ENCODE data around the gene RPL27. TPM values are rescaled to one million over a fixed set of nuclear protein-coding genes. Genes with fewer than 3 reads are reported as not detected.

Gene RPL27
- total RNA-seq, 2 donors from 2014 or later = 1,154 to 1,186 TPM

GRCh38 chr17:43010667-43011308 is 12.6 kb downstream of the RPL27 start:
- Mint-ChIP-seq H3K27ac (peak overlapping the region; percentile 9), H3K27me3 (no peaks in the 10 kb centered on the region), H3K36me3 (ENCODE audit: low read depth) (peaks cover 50% of the 10 kb centered on the region), H3K4me1 (peaks cover 5% of the 10 kb centered on the region), H3K4me3 (no peak overlapping the region), H3K9me3 (no peaks in the 10 kb centered on the region)
- ATAC-seq (replicated peaks) = no peak

- H3K4me1 Mint-ChIP-seq = peaks cover 5% of the 10 kb centered on the region
- H3K27ac Mint-ChIP-seq = no peak overlapping the region
Measured at GRCh38 chr17:43011728-43012472, 13.7 kb downstream of the RPL27 start.

GRCh38 chr17:43013296-43013695 is 15.1 kb downstream of the RPL27 start:
- no peaks in the 10 kb centered on the region for H3K27me3 Mint-ChIP-seq
- peaks cover 45% of the 10 kb centered on the region for H3K36me3 Mint-ChIP-seq (ENCODE audit: low read depth)
- H3K4me3 Mint-ChIP-seq = no peak overlapping the region
- peaks cover 9% of the 10 kb centered on the region for H3K4me1 Mint-ChIP-seq
- ATAC-seq (replicated peaks) = no peak
- peak overlapping the region; percentile 20 for H3K27ac Mint-ChIP-seq
- no peaks in the 10 kb centered on the region for H3K9me3 Mint-ChIP-seq

More at GRCh38 chr17:43011728-43012472, 13.7 kb downstream of the RPL27 start:
- H3K27me3 Mint-ChIP-seq = no peaks in the 10 kb centered on the region
- no peak overlapping the region for H3K4me3 Mint-ChIP-seq
- ATAC-seq (replicated peaks) = no peak
- H3K9me3 Mint-ChIP-seq = no peaks in the 10 kb centered on the region
- peaks cover 45% of the 10 kb centered on the region for H3K36me3 Mint-ChIP-seq (ENCODE audit: low read depth)

GRCh38 chr17:43014020-43014648 is 15.9 kb downstream of the RPL27 start:
- H3K9me3 Mint-ChIP-seq = no peaks in the 10 kb centered on the region
- peaks cover 17% of the 10 kb centered on the region for H3K4me1 Mint-ChIP-seq
- H3K4me3 Mint-ChIP-seq = no peak overlapping the region
- peak; percentile 27 for ATAC-seq (replicated peaks)
- no peaks in the 10 kb centered on the region for H3K27me3 Mint-ChIP-seq
- peaks cover 45% of the 10 kb centered on the region for H3K36me3 Mint-ChIP-seq (ENCODE audit: low read depth)
- H3K27ac Mint-ChIP-seq = no peak overlapping the region

- ATAC-seq (replicated peaks) = no peak
- Mint-ChIP-seq H3K9me3 (no peaks in the 10 kb centered on the region), H3K27ac (peak overlapping the region; percentile 72), H3K4me1 (peaks cover 21% of the 10 kb centered on the region), H3K27me3 (no peaks in the 10 kb centered on the region), H3K36me3 (ENCODE audit: low read depth) (peaks cover 45% of the 10 kb centered on the region), H3K4me3 (no peak overlapping the region)
Measured at GRCh38 chr17:43014649-43015542, 16.7 kb downstream of the RPL27 start.

- Mint-ChIP-seq H3K4me1 (peaks cover 21% of the 10 kb centered on the region), H3K36me3 (ENCODE audit: low read depth) (peaks cover 41% of the 10 kb centered on the region), H3K27ac (peak overlapping the region; percentile 72), H3K9me3 (no peaks in the 10 kb centered on the region), H3K4me3 (no peak overlapping the region), H3K27me3 (no peaks in the 10 kb centered on the region)
- ATAC-seq (replicated peaks) = no peak
Measured at GRCh38 chr17:43015579-43015978, 17.4 kb downstream of the RPL27 start.

GRCh38 chr17:43016216-43016615 is 18.0 kb downstream of the RPL27 start:
- Mint-ChIP-seq H3K4me1 (peaks cover 21% of the 10 kb centered on the region), H3K27me3 (no peaks in the 10 kb centered on the region), H3K9me3 (no peaks in the 10 kb centered on the region), H3K4me3 (no peak overlapping the region), H3K27ac (no peak overlapping the region), H3K36me3 (ENCODE audit: low read depth) (peaks cover 37% of the 10 kb centered on the region)
- no peak for ATAC-seq (replicated peaks)

- no peaks in the 10 kb centered on the region for H3K9me3 Mint-ChIP-seq
- ATAC-seq (replicated peaks) = no peak
- H3K27ac Mint-ChIP-seq = peak overlapping the region; percentile 40
- H3K36me3 Mint-ChIP-seq (ENCODE audit: low read depth) = peaks cover 20% of the 10 kb centered on the region
- no peaks in the 10 kb centered on the region for H3K27me3 Mint-ChIP-seq
- H3K4me1 Mint-ChIP-seq = peaks cover 21% of the 10 kb centered on the region
- H3K4me3 Mint-ChIP-seq = no peak overlapping the region
Measured at GRCh38 chr17:43018008-43018853, 20.0 kb downstream of the RPL27 start.

GRCh38 chr17:43018932-43019331 is 20.7 kb downstream of the RPL27 start:
- no peak for ATAC-seq (replicated peaks)
- Mint-ChIP-seq H3K9me3 (no peaks in the 10 kb centered on the region), H3K36me3 (ENCODE audit: low read depth) (peaks cover 13% of the 10 kb centered on the region), H3K27ac (peak overlapping the region; percentile 40), H3K27me3 (no peaks in the 10 kb centered on the region), H3K4me3 (no peak overlapping the region), H3K4me1 (peaks cover 21% of the 10 kb centered on the region)

- H3K9me3 Mint-ChIP-seq = no peaks in the 10 kb centered on the region
- peaks cover 8% of the 10 kb centered on the region for H3K36me3 Mint-ChIP-seq (ENCODE audit: low read depth)
- peak overlapping the region; percentile 8 for H3K4me3 Mint-ChIP-seq
- H3K27me3 Mint-ChIP-seq = no peaks in the 10 kb centered on the region
- H3K4me1 Mint-ChIP-seq = peaks cover 23% of the 10 kb centered on the region
- H3K27ac Mint-ChIP-seq = peak overlapping the region; percentile 63
- no peak for ATAC-seq (replicated peaks)
Measured at GRCh38 chr17:43019418-43019817, 21.2 kb downstream of the RPL27 start.

- no peak for ATAC-seq (replicated peaks)
- Mint-ChIP-seq H3K4me3 (peak overlapping the region; percentile 76), H3K4me1 (peaks cover 25% of the 10 kb centered on the region), H3K27ac (peak overlapping the region; percentile 63), H3K9me3 (no peaks in the 10 kb centered on the region), H3K36me3 (ENCODE audit: low read depth) (peaks cover under 1% of the 10 kb centered on the region), H3K27me3 (no peaks in the 10 kb centered on the region)
Measured at GRCh38 chr17:43020030-43020621, 21.9 kb downstream of the RPL27 start.

- Mint-ChIP-seq H3K4me1 (peaks cover 21% of the 10 kb centered on the region), H3K36me3 (ENCODE audit: low read depth) (no peaks in the 10 kb centered on the region), H3K27me3 (no peaks in the 10 kb centered on the region), H3K9me3 (no peaks in the 10 kb centered on the region), H3K4me3 (peak overlapping the region; percentile 76), H3K27ac (peak overlapping the region; percentile 78)
- no peak for ATAC-seq (replicated peaks)
Measured at GRCh38 chr17:43020789-43021740, 22.8 kb downstream of the RPL27 start.

Measured in activated T-helper 17 cell treated with anti-CD3 and anti-CD28 coated beads, Interleukin-2, amount 50 U/mL, for 72 hours (primary cell).